RWPE2 (cell line): Measurements from ENCODE around the gene NOVA2.

Source experiments
- ATAC-seq: fragments of 200-7000 bp; cut with Tn5 transposase; 3 replicates; pipeline ENCODE4 v1.9.1; 2021; ENCODE audit warnings: low read depth
- DNase-seq: peaks from one replicate; pipeline ENCODE4 v3.0.0-alpha.2; 2020; ENCODE audit warnings: low spot score
- H3K27ac ChIP-seq: fragments of 450-650 bp; 2 replicates; pipeline ENCODE4 v1.5.1; 2017; ENCODE audit warnings: mild to moderate bottlenecking; ENCODE audit not compliant: poor library complexity, severe bottlenecking
- H3K27me3 ChIP-seq: fragments of 250-450 bp; sonication (Bioruptor Pico); 2 replicates; pipeline ENCODE4 v1.5.1; 2021; ENCODE audit warnings: mild to moderate bottlenecking, moderate library complexity; ENCODE audit not compliant: insufficient read depth, poor library complexity, severe bottlenecking
- H3K36me3 ChIP-seq: fragments of 250-450 bp; sonication (Bioruptor Pico); 2 replicates; pipeline ENCODE4 v1.5.1; 2020; ENCODE audit warnings: low read depth, mild to moderate bottlenecking, moderate library complexity
- H3K4me1 ChIP-seq: fragments of 250-450 bp; sonication (Bioruptor Pico); 2 replicates; pipeline ENCODE4 v1.5.1; 2021; ENCODE audit warnings: mild to moderate bottlenecking, moderate library complexity; ENCODE audit not compliant: insufficient read depth, poor library complexity, severe bottlenecking
- H3K4me3 ChIP-seq: fragments of 250-450 bp; sonication (Bioruptor Pico); 2 replicates; pipeline ENCODE4 v1.5.1; 2021; ENCODE audit warnings: mild to moderate bottlenecking, moderate library complexity; ENCODE audit not compliant: severe bottlenecking
- H3K9me3 ChIP-seq: fragments of 250-450 bp; sonication (Bioruptor Pico); 2 replicates; pipeline ENCODE4 v1.5.1; 2021; ENCODE audit warnings: mild to moderate bottlenecking, moderate library complexity; ENCODE audit not compliant: severe bottlenecking
- TF ChIP-seq, protein P1 (sequence below): fragments of 450-650 bp; IDR thresholded peaks from one replicate; pipeline ENCODE4 v1.5.1; 2017; ENCODE audit warnings: mild to moderate bottlenecking, moderate library complexity; ENCODE audit not compliant: poor library complexity, severe bottlenecking

The NOVA2 gene

DNA sequence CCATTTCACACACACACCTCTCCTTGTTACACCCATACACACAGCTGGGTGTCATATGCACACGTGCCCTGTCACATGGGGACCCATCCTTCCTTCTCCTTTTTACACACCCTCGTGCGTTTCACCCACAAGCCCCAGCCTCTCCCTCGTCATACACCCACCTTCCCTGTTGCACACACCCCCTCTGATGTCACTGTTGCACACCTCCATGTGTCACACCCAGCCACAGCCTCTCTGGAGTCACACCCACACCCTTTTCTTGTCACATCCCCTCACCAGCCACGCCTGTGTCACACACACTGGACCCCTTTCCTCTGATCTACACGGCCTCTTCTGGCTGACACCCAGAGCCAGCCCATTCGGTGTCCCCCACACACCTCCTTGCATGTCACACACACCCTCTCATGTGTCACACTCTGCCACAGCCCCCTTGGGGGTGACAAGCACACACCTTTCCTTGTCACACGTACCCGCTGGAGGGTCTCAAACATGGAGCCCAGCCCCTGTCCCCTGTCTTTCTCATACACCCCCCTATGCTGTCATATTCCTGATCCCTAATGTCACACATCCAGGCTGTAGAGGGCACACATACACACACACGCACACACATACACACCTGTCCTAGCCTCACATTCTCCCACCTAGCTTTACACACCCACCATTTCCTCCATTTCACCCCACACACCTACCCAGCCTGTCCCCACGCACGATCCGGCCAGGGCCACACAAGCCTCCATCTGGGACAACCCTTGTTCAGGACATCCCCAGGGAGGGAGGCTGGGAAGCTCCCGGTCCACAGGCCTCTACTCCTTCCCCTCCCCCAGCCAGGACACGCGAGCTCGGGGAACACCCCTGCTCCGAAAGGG, 1.4 kb downstream of the NOVA2 start:
- H3K36me3 ChIP-seq = no peaks in the 10 kb centered on the region
- H3K27ac ChIP-seq = no peak overlapping the region
- TF ChIP-seq, protein P1, sequence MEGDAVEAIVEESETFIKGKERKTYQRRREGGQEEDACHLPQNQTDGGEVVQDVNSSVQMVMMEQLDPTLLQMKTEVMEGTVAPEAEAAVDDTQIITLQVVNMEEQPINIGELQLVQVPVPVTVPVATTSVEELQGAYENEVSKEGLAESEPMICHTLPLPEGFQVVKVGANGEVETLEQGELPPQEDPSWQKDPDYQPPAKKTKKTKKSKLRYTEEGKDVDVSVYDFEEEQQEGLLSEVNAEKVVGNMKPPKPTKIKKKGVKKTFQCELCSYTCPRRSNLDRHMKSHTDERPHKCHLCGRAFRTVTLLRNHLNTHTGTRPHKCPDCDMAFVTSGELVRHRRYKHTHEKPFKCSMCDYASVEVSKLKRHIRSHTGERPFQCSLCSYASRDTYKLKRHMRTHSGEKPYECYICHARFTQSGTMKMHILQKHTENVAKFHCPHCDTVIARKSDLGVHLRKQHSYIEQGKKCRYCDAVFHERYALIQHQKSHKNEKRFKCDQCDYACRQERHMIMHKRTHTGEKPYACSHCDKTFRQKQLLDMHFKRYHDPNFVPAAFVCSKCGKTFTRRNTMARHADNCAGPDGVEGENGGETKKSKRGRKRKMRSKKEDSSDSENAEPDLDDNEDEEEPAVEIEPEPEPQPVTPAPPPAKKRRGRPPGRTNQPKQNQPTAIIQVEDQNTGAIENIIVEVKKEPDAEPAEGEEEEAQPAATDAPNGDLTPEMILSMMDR = no peak
- H3K4me1 ChIP-seq = no peaks in the 10 kb centered on the region
- H3K27me3 ChIP-seq = peaks cover 25% of the 10 kb centered on the region
- DNase-seq = no peak
- H3K4me3 ChIP-seq = no peak overlapping the region
- no peaks in the 10 kb centered on the region for H3K9me3 ChIP-seq
- no peak for ATAC-seq

DNA sequence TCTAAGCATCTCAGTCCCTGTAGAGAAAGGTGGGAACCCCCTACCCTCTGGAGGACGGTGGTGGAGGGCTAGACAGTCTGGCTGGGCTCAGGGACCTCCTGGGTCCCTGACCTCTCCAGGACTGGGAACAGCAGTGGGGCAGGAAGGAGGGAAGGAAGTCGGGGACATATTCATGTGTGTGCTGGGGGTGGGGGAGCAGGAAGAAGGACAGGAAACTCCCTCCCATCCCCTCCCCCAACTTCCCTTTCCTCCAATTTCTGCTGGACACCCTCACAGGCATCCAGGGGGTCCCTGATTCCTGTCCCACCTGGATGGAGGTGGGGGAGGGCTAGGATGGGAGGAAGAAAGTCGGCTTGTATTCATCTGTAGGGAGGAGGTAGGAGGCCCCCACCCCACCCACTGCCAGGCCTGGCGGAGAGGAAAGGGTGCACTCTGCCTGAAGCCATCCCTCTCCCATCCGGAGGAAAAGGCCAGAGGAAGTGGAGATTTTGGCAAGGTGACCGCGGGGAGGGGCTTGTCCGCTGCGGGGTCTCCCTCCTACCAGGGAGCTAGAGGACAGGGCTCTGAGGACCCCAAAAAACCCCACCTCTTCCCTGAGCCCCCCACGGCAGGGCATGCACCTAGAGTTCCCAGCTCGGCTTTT, 2.3 kb downstream of the NOVA2 start:
- H3K27me3 ChIP-seq = peaks cover 25% of the 10 kb centered on the region
- no peaks in the 10 kb centered on the region for H3K4me1 ChIP-seq
- TF ChIP-seq, protein P1 = no peak

DNA sequence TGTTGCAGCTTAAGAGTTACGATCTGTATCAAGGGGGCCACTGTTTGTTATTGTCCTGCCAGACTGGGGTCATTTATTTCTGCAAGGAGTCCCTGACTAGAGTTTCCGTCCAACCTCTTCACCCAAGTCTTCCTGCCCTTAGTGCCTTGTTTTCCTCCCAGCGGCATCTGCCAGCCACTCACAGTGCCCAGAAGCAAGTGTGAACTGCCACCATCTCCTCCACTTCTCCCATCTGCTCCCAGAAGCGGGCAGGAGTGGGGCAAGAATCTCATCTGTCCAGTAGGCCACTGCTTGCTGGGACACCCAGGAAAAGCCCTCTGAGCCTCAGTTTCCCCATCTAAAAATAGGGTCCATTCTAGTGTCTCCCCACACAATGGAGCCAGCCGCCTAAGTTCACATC, 4.0 kb downstream of the NOVA2 start:
- TF ChIP-seq, protein P1 = no peak
- Histone ChIP-seq H3K27me3 (peaks cover 25% of the 10 kb centered on the region), H3K4me3 (no peak overlapping the region), H3K27ac (no peak overlapping the region), H3K4me1 (no peaks in the 10 kb centered on the region), H3K9me3 (no peaks in the 10 kb centered on the region), H3K36me3 (no peaks in the 10 kb centered on the region)
- DNase-seq = no peak
- ATAC-seq = no peak

More for the DNA sequence above, 2.3 kb downstream of the NOVA2 start:
- Histone ChIP-seq H3K36me3 (no peaks in the 10 kb centered on the region), H3K27ac (no peak overlapping the region), H3K4me3 (no peak overlapping the region), H3K9me3 (no peaks in the 10 kb centered on the region)
- ATAC-seq (no peak), DNase-seq (no peak)

DNA sequence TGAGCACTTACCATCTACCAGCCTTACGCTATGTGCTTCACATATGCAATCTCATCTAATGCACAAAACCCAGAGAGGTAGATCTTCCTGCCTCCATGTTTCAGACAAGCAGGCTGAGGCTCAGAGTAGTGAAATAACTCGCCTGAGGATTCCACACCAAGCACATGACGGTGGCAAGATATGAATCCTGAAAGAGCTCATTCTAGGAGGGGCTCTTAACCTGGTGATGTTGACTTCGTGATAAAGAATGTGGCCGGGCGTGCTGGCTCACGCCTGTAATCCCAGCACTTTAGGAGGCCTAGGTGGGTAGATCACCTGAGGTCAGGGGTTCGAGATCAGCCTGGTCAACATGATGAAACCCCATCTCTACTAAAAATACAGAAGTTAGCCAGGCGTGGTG, 5.0 kb downstream of the NOVA2 start:
- Histone ChIP-seq H3K9me3 (no peaks in the 10 kb centered on the region), H3K27me3 (peaks cover 20% of the 10 kb centered on the region)

More for the DNA sequence above, 5.0 kb downstream of the NOVA2 start:
- Histone ChIP-seq H3K4me1 (no peaks in the 10 kb centered on the region), H3K4me3 (no peak overlapping the region), H3K27ac (no peak overlapping the region), H3K36me3 (no peaks in the 10 kb centered on the region)
- TF ChIP-seq, protein P1 = no peak
- no peak for ATAC-seq
- DNase-seq = no peak
